Measurements from ENCODE around the gene MT1E.

GRCh38 chr16:56625140-56625942 lies at the start of gene MT1E:
- TF ChIP-seq, protein P1, sequence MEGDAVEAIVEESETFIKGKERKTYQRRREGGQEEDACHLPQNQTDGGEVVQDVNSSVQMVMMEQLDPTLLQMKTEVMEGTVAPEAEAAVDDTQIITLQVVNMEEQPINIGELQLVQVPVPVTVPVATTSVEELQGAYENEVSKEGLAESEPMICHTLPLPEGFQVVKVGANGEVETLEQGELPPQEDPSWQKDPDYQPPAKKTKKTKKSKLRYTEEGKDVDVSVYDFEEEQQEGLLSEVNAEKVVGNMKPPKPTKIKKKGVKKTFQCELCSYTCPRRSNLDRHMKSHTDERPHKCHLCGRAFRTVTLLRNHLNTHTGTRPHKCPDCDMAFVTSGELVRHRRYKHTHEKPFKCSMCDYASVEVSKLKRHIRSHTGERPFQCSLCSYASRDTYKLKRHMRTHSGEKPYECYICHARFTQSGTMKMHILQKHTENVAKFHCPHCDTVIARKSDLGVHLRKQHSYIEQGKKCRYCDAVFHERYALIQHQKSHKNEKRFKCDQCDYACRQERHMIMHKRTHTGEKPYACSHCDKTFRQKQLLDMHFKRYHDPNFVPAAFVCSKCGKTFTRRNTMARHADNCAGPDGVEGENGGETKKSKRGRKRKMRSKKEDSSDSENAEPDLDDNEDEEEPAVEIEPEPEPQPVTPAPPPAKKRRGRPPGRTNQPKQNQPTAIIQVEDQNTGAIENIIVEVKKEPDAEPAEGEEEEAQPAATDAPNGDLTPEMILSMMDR (conservative IDR thresholded peaks at IDR 0.05; ENCODE audit: low read depth, low read length), result no peak
- TF ChIP-seq EZH2 (IDR thresholded peaks at IDR 0.05; ENCODE audit: borderline replicate concordance, low read depth, low read length, poor library complexity, severe bottlenecking), result no peak
